Astrocyte (in vitro differentiated cells and primary cell): Measurements from ENCODE around the gene STC2. TPM values are rescaled to one million over a fixed set of nuclear protein-coding genes. Genes with fewer than 3 reads are reported as not detected.

Experiments used
- DNase-seq: peaks from one replicate; pipeline ENCODE4 v3.0.0-alpha.2; 2010; ENCODE audit warnings: low read depth
- FAIRE-seq: peaks from 2 replicates; lab custom pipeline; 2011; peaks lifted over from hg19 to GRCh38; lab: Jason Lieb, UNC
- H2AFZ ChIP-seq: 2 replicates; pipeline ENCODE4 v1.6.0; 2012; ENCODE audit warnings: low read depth, low read length, inconsistent platforms
- H3K27ac ChIP-seq: 2 replicates; pipeline ENCODE4 v1.5.1; 2011; ENCODE audit warnings: low read depth, low read length, inconsistent platforms
- H3K27me3 ChIP-seq: 2 replicates; pipeline ENCODE4 v1.6.0; 2011; ENCODE audit warnings: low read length, inconsistent platforms; ENCODE audit not compliant: insufficient read depth
- H3K36me3 ChIP-seq: 2 replicates; pipeline ENCODE4 v1.5.1; 2011; ENCODE audit warnings: low read length, inconsistent platforms; ENCODE audit not compliant: insufficient read depth
- H3K4me1 ChIP-seq: 2 replicates; pipeline ENCODE4 v1.5.1; 2011; ENCODE audit warnings: low read length, inconsistent platforms; ENCODE audit not compliant: insufficient read depth
- H3K4me2 ChIP-seq: 2 replicates; pipeline ENCODE4 v1.6.0; 2012; ENCODE audit warnings: low read length, inconsistent platforms
- H3K4me3 ChIP-seq: 2 replicates; pipeline ENCODE4 v1.5.1; 2011; ENCODE audit warnings: low read depth, mild to moderate bottlenecking, low read length, inconsistent platforms; ENCODE audit not compliant: insufficient read depth
- H3K79me2 ChIP-seq: 2 replicates; pipeline ENCODE4 v1.6.0; 2012; ENCODE audit warnings: mild to moderate bottlenecking, low read length, inconsistent platforms; ENCODE audit not compliant: insufficient read depth
- H3K9ac ChIP-seq: 2 replicates; pipeline ENCODE4 v1.6.0; 2012; ENCODE audit warnings: mild to moderate bottlenecking, low read length, inconsistent platforms
- H3K9me3 ChIP-seq: 2 replicates; pipeline ENCODE4 v1.5.1; 2012; ENCODE audit warnings: low read depth, mild to moderate bottlenecking, low read length, inconsistent platforms; ENCODE audit not compliant: insufficient read depth
- H4K20me1 ChIP-seq: 2 replicates; pipeline ENCODE4 v1.6.0; 2012; ENCODE audit warnings: low read length, inconsistent platforms; ENCODE audit not compliant: insufficient read depth
- H3K27ac Mint-ChIP-seq: one replicate; pipeline ENCODE4 v1.8.0; 2021; ENCODE audit warnings: mild to moderate bottlenecking, mixed read lengths; ENCODE audit not compliant: unreplicated experiment
- H3K27me3 Mint-ChIP-seq: one replicate; pipeline ENCODE4 v1.8.0; 2021; ENCODE audit warnings: low read depth, mixed read lengths; ENCODE audit not compliant: unreplicated experiment
- H3K36me3 Mint-ChIP-seq: one replicate; pipeline ENCODE4 v1.8.0; 2021; ENCODE audit warnings: low read depth, mixed read lengths; ENCODE audit not compliant: unreplicated experiment
- H3K4me1 Mint-ChIP-seq: one replicate; pipeline ENCODE4 v1.8.0; 2021; ENCODE audit warnings: low read depth, mixed read lengths; ENCODE audit not compliant: unreplicated experiment
- H3K4me3 Mint-ChIP-seq: one replicate; pipeline ENCODE4 v1.8.0; 2021; ENCODE audit warnings: mild to moderate bottlenecking, moderate library complexity, mixed read lengths; ENCODE audit not compliant: unreplicated experiment
- H3K9me3 Mint-ChIP-seq: one replicate; pipeline ENCODE4 v1.8.0; 2021; ENCODE audit warnings: mild to moderate bottlenecking, mixed read lengths; ENCODE audit not compliant: unreplicated experiment
- CTCF ChIP-seq: IDR thresholded peaks from 2 replicates; pipeline ENCODE4 v1.5.1; 2011; ENCODE audit warnings: low read depth, mild to moderate bottlenecking, inconsistent platforms, low read length, moderate library complexity; ENCODE audit not compliant: insufficient read depth
- EZH2 ChIP-seq: IDR thresholded peaks from 2 replicates; pipeline ENCODE4 v1.6.1; 2012; ENCODE audit warnings: mild to moderate bottlenecking, low read length, inconsistent platforms; ENCODE audit not compliant: insufficient read depth
- total RNA-seq: library from RNA; stranded (reverse); gene quantifications from 2 replicates; pipeline ENCODE4 v1.2.1, GENCODE V29; 2021

STC2 gene
- total RNA-seq, 1 donor from 2014 or later = 206 TPM

- peaks cover 2% of the 10 kb centered on the region for H3K36me3 Mint-ChIP-seq
- Histone ChIP-seq H3K4me1 (peaks cover 23% of the 10 kb centered on the region), H3K4me2 (no peak overlapping the region), H3K79me2 (no peaks in the 10 kb centered on the region), H3K27ac (no peak overlapping the region), H4K20me1 (no peaks in the 10 kb centered on the region), H3K4me3 (no peak overlapping the region), H2AFZ (no peak overlapping the region), H3K9ac (no peak overlapping the region), H3K36me3 (no peaks in the 10 kb centered on the region), H3K27me3 (no peaks in the 10 kb centered on the region), H3K9me3 (no peaks in the 10 kb centered on the region)
- no peak overlapping the region for H3K4me3 Mint-ChIP-seq
- peaks cover 29% of the 10 kb centered on the region for H3K4me1 Mint-ChIP-seq
- no peak for DNase-seq
- FAIRE-seq = no peak
- no peak for TF ChIP-seq EZH2
- TF ChIP-seq CTCF = no peak
- no peaks in the 10 kb centered on the region for H3K9me3 Mint-ChIP-seq
- H3K27ac Mint-ChIP-seq = no peak overlapping the region
- peaks cover 9% of the 10 kb centered on the region for H3K27me3 Mint-ChIP-seq
These were observed 31.2 kb downstream of the STC2 start for GRCh38 chr5:173296737-173297676.

GRCh38 chr5:173295796-173296195 is 32.4 kb downstream of the STC2 start:
- H3K4me1 Mint-ChIP-seq = peaks cover 25% of the 10 kb centered on the region
- TF ChIP-seq CTCF = no peak
- TF ChIP-seq EZH2 = no peak
- no peaks in the 10 kb centered on the region for H3K9me3 Mint-ChIP-seq
- DNase-seq = no peak
- FAIRE-seq = no peak
- Histone ChIP-seq H3K27me3 (no peaks in the 10 kb centered on the region), H2AFZ (no peak overlapping the region), H3K4me1 (peaks cover 19% of the 10 kb centered on the region), H4K20me1 (no peaks in the 10 kb centered on the region), H3K9me3 (no peaks in the 10 kb centered on the region), H3K36me3 (no peaks in the 10 kb centered on the region), H3K4me3 (no peak overlapping the region), H3K27ac (no peak overlapping the region), H3K4me2 (no peak overlapping the region), H3K79me2 (no peaks in the 10 kb centered on the region), H3K9ac (no peak overlapping the region)
- peaks cover 2% of the 10 kb centered on the region for H3K36me3 Mint-ChIP-seq
- H3K27ac Mint-ChIP-seq = no peak overlapping the region
- H3K27me3 Mint-ChIP-seq = peaks cover 9% of the 10 kb centered on the region
- no peak overlapping the region for H3K4me3 Mint-ChIP-seq
